KBM-7 (cell line): Measurements from ENCODE around the gene VMAC.
"Not testable (repeated sequence)": the region's sequence is repeated elsewhere in the genome, so short reads cannot be mapped to it uniquely, and the experiment has no call there.

Experiments
- DNase-seq: peaks from one replicate; pipeline ENCODE4 v3.0.0-alpha.2; 2015
- in situ Hi-C: fragments of 300-500 bp; cut with MboI; formaldehyde crosslinking; loops from 2 replicates; pipeline ENCODE4 v1.14.3; 2020; ENCODE audit warnings: low sequenced_read_pairs, low pct_unique_long_range_greater_than_20kb, mixed read lengths

The VMAC gene

GRCh38 chr19:5882421-5882968 is 22.2 kb upstream of the VMAC start:
- in situ Hi-C loops: no loop called here
- DNase-seq: no peak

DNA sequence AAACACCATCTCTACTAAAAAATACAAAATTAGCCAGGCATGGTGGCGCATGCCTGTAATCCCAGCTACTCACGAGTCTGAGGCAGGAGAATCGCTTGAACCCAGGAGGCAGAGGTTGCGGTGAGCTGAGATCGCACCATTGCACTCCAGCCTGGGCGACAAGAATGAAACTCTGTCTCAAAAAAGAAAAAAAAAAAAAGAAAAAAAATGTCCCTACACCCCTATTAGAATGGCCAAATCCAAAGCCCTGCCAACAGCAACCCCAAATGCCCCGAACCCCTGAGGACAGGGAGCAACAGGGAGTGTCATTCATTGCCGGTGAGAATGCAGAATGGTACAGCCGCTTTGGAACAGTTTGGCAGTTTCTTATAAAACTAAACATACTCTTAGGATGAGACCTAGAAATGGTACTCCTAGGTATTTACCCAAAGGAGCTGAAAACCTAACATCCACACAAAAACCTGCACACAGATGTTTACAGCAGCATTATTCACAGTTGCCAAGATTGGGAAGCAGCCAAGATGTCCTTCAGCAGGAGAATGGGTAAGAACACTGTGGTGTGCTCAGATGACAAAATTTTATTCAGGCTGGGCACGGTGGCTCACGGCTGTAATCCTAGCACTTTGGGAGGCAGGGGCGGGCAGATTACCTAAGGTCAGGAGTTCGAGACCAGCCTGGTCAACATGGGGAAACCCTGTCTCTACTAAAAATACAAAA is 21.4 kb upstream of the VMAC start:
- not testable (repeated sequence) for DNase-seq

DNA sequence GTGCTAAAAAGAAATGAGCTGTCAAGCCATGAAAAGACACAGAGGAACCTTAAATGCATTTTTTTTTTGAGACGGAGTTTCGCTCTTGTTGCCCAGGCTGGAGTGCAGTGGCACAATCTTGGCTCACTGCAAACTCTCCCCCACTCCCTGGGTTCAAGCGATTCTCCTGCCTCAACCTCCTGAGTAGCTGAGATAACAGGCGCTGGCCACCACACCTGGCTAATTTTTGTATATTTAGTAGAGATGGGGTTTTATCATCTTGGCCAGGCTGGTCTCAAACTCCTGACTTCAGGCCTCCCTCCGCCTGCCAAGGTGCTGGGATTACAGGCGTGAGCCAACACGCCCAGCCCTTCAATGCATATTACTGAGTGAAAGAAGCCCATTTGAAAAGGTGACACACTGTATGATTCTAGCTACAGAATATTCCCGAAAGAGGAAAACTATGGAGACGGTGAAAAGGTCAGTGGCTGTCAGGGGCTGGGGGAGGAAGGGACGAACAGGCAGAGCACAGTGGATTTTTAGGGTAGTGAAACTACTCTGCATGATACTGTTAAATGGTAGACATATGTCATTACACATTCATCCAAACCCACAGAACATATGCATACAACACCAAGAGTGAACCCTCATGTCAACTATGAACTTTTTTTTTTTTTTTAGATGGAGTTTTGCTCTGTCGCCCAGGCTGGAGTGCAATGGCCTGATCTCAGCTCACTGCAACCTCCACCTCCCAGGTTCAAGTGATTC is 20.4 kb upstream of the VMAC start:
- not testable (repeated sequence) for DNase-seq

More for the DNA sequence above, 21.4 kb upstream of the VMAC start:
- in situ Hi-C loops: not testable (repeated sequence)

GRCh38 chr19:5889288-5889971 is 15.2 kb upstream of the VMAC start:
- in situ Hi-C loops: no loop called here
- no peak for DNase-seq

More for the DNA sequence above, 20.4 kb upstream of the VMAC start:
- in situ Hi-C loops: not testable (repeated sequence)

DNA sequence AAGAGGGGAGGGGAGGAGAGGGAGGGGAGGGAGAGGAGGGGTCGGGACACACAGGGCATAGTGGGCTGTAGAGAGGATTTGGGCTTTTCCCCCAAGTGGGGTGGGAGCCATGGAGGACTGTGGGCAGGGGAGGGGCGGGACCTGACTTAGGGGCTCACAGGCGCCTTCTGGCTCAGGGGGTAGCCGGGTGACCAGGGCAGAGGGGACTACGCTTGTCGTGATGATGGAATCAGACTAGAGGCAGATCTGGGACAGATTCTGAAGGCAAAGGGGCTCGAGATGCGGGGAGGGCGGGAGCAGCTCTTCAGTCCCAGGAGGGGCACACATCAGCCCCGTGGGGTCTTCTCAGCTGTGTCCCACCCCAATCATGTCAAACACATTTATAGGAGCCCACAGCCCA is 14.6 kb upstream of the VMAC start:
- in situ Hi-C loops: loop anchor here (10.0 kb wide), 1 partner anchor 85 kb away; the partner anchor contains the start of gene NRTN
- no peak for DNase-seq

DNA sequence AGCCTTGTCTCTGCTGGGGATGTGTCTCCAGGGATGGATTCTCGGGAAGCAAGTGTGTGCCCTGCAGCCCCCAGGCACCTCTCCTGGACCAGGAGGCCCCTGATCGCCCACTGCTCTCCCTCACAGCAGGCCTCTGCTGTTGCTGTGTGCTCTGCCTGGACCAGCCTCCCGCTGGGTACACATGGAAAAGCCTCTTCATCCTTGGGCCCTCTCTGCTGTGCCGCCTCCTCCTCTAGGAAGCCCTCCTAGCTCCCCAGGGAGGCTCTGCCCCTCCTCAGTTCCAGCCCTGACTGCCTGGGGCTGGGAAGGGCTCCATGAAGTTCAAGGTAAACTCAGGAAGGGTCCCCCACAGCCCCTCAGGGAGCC is 13.1 kb upstream of the VMAC start:
- in situ Hi-C loops: loop anchor here (10.0 kb wide), 1 partner anchor 87 kb away; the partner anchor contains the start of gene NRTN
- no peak for DNase-seq

DNA sequence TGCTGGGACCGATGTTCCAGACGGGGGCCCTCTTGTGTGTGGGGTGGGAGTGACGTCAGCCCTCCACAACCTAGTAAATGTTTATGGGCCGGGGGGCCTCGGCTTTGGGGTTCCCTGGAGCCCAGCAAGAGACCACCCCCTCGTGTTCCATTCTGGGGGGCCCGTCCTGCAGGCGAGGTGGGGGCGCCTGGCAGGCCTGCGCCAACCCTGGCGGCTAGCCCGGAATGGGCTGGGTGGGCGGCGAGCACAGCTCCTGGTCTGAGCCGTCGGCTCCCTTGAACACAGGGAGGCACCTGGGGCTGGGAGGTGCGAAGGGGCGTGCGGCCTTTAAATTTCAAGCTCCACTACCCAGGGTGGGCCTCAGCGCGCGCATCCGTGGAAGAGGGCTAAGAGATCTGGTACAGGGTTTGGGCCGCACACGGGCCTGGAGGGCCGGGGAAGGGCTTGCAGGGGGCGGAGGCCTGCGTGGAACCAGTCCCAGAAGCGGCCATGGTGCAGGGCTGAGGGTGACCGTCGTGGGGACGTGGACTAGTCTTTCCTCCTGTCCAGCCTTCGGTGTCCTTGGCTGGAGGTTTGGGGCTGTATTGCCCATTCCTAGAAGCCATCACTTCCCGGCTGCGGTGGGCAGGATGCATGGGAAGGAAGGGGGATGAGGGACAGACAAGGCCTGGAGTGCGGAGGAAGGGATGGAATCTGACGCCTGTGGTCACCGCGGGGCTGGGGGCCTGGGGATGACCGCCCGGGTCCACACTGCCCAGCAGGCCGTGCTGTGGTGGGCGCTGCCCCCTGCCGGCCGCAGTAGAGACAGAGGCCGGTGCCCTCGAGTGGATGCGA is 12.5 kb upstream of the VMAC start:
- in situ Hi-C loops: loop anchor here (10.0 kb wide), 1 partner anchor 87 kb away; the partner anchor contains the start of gene NRTN
- DNase-seq: peak; percentile 50

DNA sequence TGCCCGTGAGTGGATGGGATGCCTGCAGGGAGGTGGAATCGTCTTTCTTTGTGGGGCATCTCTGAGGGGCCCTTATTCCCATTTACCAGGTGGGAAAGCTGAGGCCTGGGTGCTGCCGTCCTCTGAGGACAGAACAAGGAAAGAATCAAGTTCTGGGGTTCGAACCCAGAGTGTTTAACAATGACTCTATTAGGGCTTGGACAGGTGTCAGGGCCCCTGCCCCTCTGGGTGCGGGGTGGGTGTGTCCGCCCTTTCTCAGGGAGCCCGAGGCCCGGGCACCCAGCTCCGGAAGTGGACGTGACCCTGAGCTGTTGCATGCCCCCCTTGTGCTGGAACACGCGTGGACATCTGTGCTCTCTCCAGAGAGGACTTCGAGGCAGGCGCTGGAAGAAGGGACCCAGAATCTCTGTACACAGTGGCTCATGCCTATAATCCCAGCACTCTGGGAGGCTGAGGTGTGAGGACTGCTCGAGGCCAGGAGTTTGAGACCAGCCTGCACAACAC is 11.8 kb upstream of the VMAC start:
- in situ Hi-C loops: loop anchor here (10.0 kb wide), 1 partner anchor 88 kb away; the partner anchor contains the start of gene NRTN
- DNase-seq: no peak

DNA sequence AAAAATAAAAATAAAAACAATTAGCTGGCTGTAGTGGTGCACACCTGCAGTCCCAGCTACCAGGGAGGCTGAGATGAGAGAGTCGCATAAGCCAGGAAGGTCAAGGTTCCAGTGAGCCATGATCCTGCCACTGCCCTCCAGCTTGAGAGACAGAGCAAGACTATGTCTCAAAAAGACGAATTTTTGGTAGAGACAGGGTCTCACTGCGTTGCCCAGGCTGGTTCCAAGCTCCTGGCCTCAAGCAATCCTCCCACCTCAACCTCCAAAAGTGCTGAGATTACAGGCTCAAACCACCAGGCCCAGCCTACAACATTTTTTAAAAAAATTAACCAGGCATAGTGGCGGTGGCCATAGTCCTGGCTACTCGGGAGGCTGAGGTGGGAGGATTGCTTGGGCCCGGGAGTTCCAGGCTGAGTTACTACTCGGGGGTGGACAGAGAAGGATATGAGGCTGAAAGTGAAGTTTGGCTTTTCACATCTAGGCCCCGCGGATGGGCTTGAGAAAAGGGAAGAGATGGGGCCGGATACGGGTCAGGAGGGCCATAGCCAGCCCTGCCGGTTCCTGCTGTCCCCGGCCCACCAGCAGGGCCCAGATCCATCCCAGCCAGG is 11.3 kb upstream of the VMAC start:
- in situ Hi-C loops: loop anchor here (10.0 kb wide), 1 partner anchor 89 kb away; the partner anchor contains the start of gene NRTN
- no peak for DNase-seq

DNA sequence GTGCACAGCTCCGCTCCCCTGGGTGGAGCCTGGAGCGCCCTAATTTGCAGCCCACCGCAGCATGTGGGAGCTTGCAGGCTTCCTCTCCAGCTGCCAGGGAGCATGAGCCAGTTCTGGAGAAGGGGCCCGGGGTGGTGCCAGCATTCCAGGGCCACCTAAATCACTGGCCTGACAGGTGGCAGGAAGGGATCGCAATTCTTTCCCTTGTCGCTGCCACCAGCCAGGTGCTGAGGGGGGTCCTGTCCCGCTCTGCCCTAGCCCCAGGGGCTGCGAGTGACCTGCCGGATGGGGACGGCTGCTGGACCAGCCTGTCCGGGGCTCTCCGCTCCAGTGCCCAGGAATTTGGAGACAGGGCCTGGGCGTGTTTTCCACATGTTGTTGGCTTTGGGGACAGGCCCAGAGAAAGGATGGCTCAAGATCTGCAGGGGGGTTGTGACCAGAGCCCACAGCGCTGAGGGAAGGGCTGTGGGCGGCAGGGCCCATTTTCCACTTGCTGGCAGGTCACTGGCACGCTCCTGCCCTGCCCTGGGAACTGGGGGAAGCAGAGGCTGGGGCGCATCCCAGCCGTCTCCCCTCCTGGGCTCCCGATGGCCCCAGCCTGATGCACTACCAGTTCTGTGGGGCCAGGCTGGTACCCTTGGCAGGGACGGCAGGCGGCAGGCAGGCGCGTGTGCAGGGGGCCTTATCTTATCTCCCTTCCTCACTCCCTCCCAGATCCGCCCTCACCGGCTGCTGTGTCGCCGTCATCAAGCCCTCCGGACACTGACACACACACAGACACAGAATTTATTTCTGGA is 10.6 kb upstream of the VMAC start:
- in situ Hi-C loops: loop anchor here (10.0 kb wide), 1 partner anchor 89 kb away; the partner anchor contains the start of gene NRTN
- no peak for DNase-seq

GRCh38 chr19:5894704-5895349 is 9.8 kb upstream of the VMAC start:
- in situ Hi-C loops: loop anchor here (10.0 kb wide), 1 partner anchor 90 kb away; the partner anchor contains the start of gene NRTN

DNA sequence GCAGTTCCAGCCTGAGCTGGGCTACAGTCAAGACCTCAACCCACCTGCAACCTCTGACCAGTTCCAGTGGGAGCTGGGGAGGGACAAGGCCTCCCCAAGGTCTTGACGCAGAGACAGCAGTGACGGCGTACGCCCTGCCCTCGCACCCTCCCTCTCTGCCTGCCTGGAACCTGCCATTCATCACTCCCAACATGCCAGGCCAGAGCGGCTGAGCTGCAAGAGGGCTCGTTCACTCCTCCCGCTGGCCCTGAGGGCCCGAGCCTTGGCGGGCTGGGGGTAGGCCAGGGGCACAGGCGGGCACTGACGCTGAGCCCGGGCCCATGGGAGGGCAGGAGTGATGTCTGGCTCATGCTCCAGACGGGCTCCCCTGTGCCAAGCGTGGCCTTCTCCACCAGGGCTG is 9.3 kb upstream of the VMAC start:
- in situ Hi-C loops: loop anchor here (10.0 kb wide), 1 partner anchor 91 kb away; the partner anchor contains the start of gene NRTN

More at GRCh38 chr19:5894704-5895349, 9.8 kb upstream of the VMAC start:
- no peak for DNase-seq

DNA sequence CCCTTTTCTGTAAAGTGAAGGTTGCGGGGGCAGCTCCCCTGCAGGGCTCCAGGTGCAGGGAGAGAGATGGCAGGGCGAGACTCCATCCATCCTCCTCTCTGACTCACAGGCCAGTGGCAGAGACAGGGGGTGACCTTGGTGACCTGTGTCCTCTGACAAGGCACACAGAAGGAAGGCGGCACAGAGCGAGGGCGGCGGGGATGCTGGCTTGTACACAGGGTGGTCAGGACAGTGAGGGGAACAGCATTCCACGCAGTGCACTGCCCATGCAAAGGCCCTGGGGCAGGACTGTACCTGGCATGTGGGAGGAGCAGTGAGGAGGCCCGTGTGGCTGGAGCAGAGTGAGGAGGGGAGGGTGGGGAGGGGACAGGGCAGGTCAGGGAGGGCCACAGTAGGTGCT is 8.8 kb upstream of the VMAC start:
- no peak for DNase-seq
- in situ Hi-C loops: loop anchor here (10.0 kb wide), 1 partner anchor 91 kb away; the partner anchor contains the start of gene NRTN

More for the DNA sequence above, 9.3 kb upstream of the VMAC start:
- no peak for DNase-seq

GRCh38 chr19:5896365-5897076 is 8.2 kb upstream of the VMAC start:
- in situ Hi-C loops: loop anchor here (10.0 kb wide), 1 partner anchor 92 kb away; the partner anchor contains the start of gene NRTN
- no peak for DNase-seq

- no peak for DNase-seq
- in situ Hi-C loops: loop anchor here (10.0 kb wide), 1 partner anchor 93 kb away; the partner anchor contains the start of gene NRTN
These were observed 7.3 kb upstream of the VMAC start for GRCh38 chr19:5897189-5897969.
